Measurements from ENCODE around the gene OR2T35. TPM values are rescaled to one million over a fixed set of nuclear protein-coding genes. Genes with fewer than 3 reads are reported as not detected.

The OR2T35 gene
- total RNA-seq, 2 donors from 2014 or later, result not detected

Small RNAs within 50 kb of the gene (small RNA-seq; reads per million reads assigned to genes)
- gene RF00019, result not detected

Other genes starting within 250 kb of the OR2T35 start
- not detected for gene OR2T1, start 242.2 kb downstream of the OR2T35 start, total RNA-seq
- gene OR2T2, start 199.6 kb downstream of the OR2T35 start, total RNA-seq, result not detected
- not detected for gene OR2T3, start 171.9 kb downstream of the OR2T35 start, total RNA-seq
- gene OR2T5, start 156.7 kb downstream of the OR2T35 start, total RNA-seq, result not detected
- gene OR2G6, start 137.2 kb downstream of the OR2T35 start, total RNA-seq, result not detected
- not detected for gene OR2T29, start 82.5 kb downstream of the OR2T35 start, total RNA-seq
- not detected for gene OR2T34, start 70.5 kb downstream of the OR2T35 start, total RNA-seq
- gene OR2T10, start 47.6 kb downstream of the OR2T35 start, total RNA-seq, result not detected
- gene OR2T11, start 10.2 kb downstream of the OR2T35 start, total RNA-seq, result under 1 TPM in 1 of 2 donors, not detected in 1; 0.26 TPM
- gene OR2T27, start 10.2 kb upstream of the OR2T35 start, total RNA-seq, result not detected
- gene OR14I1, start 57.5 kb upstream of the OR2T35 start, total RNA-seq, result not detected
- gene LYPD8, start 110.5 kb upstream of the OR2T35 start, total RNA-seq, result not detected
- 10 to 100 TPM; 13.7 to 14.8 TPM for gene SH3BP5L, start 180.6 kb upstream of the OR2T35 start, total RNA-seq
- 10 to 100 TPM; 18.8 to 27.2 TPM for gene ZNF672, start 192.9 kb upstream of the OR2T35 start, total RNA-seq
- gene ZNF692, start 213.8 kb upstream of the OR2T35 start, total RNA-seq, result 100 to 1,000 TPM in 1 of 2 donors, 10 to 100 TPM in 1; 35.8 to 128 TPM

Data from body of pancreas (tissue), 2 donors.